H9 (cell line): ENCODE data around the gene BANF1. TPM values are rescaled to one million over a fixed set of nuclear protein-coding genes. Genes with fewer than 3 reads are reported as not detected.

Source experiments
- DNase-seq: peaks from one replicate; pipeline ENCODE4 v3.0.0-alpha.2; 2017
- H2AFZ ChIP-seq: one replicate; pipeline ENCODE4 v1.6.1; 2013; ENCODE audit warnings: mild to moderate bottlenecking, low read length, control low read depth, moderate library complexity
- H2AK5ac ChIP-seq: 2 replicates; pipeline ENCODE4 v1.6.1; 2013; ENCODE audit warnings: low read length, control low read depth, mixed read lengths; ENCODE audit not compliant: insufficient read length
- H2BK120ac ChIP-seq: one replicate; pipeline ENCODE4 v1.6.1; 2013; ENCODE audit warnings: low read depth, mild to moderate bottlenecking, low read length, control low read depth, inconsistent platforms; ENCODE audit not compliant: poor library complexity, severe bottlenecking
- H2BK12ac ChIP-seq: 2 replicates; pipeline ENCODE4 v1.6.1; 2013; ENCODE audit warnings: low read length, control low read depth, mixed read lengths, low read depth; ENCODE audit not compliant: insufficient read length
- H2BK15ac ChIP-seq: 2 replicates; pipeline ENCODE4 v1.6.1; 2013; ENCODE audit warnings: low read depth, low read length, control low read depth
- H2BK20ac ChIP-seq: one replicate; pipeline ENCODE4 v1.6.1; 2013; ENCODE audit warnings: low read depth, mild to moderate bottlenecking, low read length, control low read depth, inconsistent platforms; ENCODE audit not compliant: poor library complexity, severe bottlenecking
- H2BK5ac ChIP-seq: 2 replicates; pipeline ENCODE4 v1.6.1; 2013; ENCODE audit warnings: low read length, control low read depth, mixed read lengths; ENCODE audit not compliant: insufficient read length
- H3K14ac ChIP-seq: 2 replicates; pipeline ENCODE4 v1.6.1; 2013; ENCODE audit warnings: low read length, control low read depth; ENCODE audit not compliant: insufficient read depth
- H3K18ac ChIP-seq: 2 replicates; pipeline ENCODE4 v1.6.1; 2013; ENCODE audit warnings: low read depth, mild to moderate bottlenecking, mixed read lengths, low read length, control low read depth; ENCODE audit not compliant: insufficient read length
- H3K23ac ChIP-seq: 2 replicates; pipeline ENCODE4 v1.6.1; 2013; ENCODE audit warnings: low read length, control low read depth, mixed read lengths, low read depth; ENCODE audit not compliant: insufficient read length
- H3K23me2 ChIP-seq: 2 replicates; pipeline ENCODE4 v1.6.1; 2013; ENCODE audit warnings: low read depth, mild to moderate bottlenecking, mixed read lengths, low read length, control low read depth; ENCODE audit not compliant: insufficient read length, poor library complexity, severe bottlenecking
- H3K27ac ChIP-seq: 2 replicates; pipeline ENCODE4 v1.5.1; 2013; ENCODE audit warnings: low read length, control low read depth, mixed read lengths, low read depth; ENCODE audit not compliant: insufficient read length
- H3K27me3 ChIP-seq: 2 replicates; pipeline ENCODE4 v1.6.1; 2013; ENCODE audit warnings: low read length, control low read depth, inconsistent platforms; ENCODE audit not compliant: insufficient read depth
- H3K4ac ChIP-seq: 2 replicates; pipeline ENCODE4 v1.6.1; 2013; ENCODE audit warnings: low read depth, mild to moderate bottlenecking, control low read depth, inconsistent platforms, low read length, moderate library complexity
- H3K4me1 ChIP-seq: 2 replicates; pipeline ENCODE4 v1.6.1; 2013; ENCODE audit warnings: low read length, control low read depth, inconsistent platforms; ENCODE audit not compliant: insufficient read depth
- H3K4me2 ChIP-seq: 2 replicates; pipeline ENCODE4 v1.6.1; 2013; ENCODE audit warnings: low read length, control low read depth, mixed read lengths; ENCODE audit not compliant: insufficient read length, insufficient read depth
- H3K56ac ChIP-seq: 2 replicates; pipeline ENCODE4 v1.6.1; 2013; ENCODE audit warnings: low read depth, mild to moderate bottlenecking, mixed read lengths, low read length, control low read depth; ENCODE audit not compliant: insufficient read length
- H3K79me1 ChIP-seq: 2 replicates; pipeline ENCODE4 v1.6.1; 2013; ENCODE audit warnings: low read depth, mild to moderate bottlenecking, moderate library complexity, low read length, control low read depth, inconsistent platforms; ENCODE audit not compliant: insufficient read depth, poor library complexity, severe bottlenecking
- H3K79me2 ChIP-seq: 2 replicates; pipeline ENCODE4 v1.6.1; 2013; ENCODE audit warnings: low read length, control low read depth, inconsistent platforms; ENCODE audit not compliant: insufficient read depth
- H3K9ac ChIP-seq: 2 replicates; pipeline ENCODE4 v1.6.1; 2013; ENCODE audit warnings: low read length, control low read depth, mixed read lengths; ENCODE audit not compliant: insufficient read length; ENCODE audit errors: extremely low read depth
- H3K9me3 ChIP-seq: one replicate; pipeline ENCODE4 v1.6.1; 2013; ENCODE audit warnings: low read depth, low read length, inconsistent platforms; ENCODE audit not compliant: control insufficient read depth
- H3T11ph ChIP-seq: one replicate; pipeline ENCODE4 v1.6.1; 2013; ENCODE audit warnings: mild to moderate bottlenecking, low read length, control low read depth, inconsistent platforms
- H4K20me1 ChIP-seq: one replicate; pipeline ENCODE4 v1.6.1; 2013; ENCODE audit not compliant: control insufficient read depth, insufficient read length, insufficient read depth
- H4K5ac ChIP-seq: 2 replicates; pipeline ENCODE4 v1.6.1; 2013; ENCODE audit warnings: low read depth, mild to moderate bottlenecking, mixed read lengths, low read length, control low read depth; ENCODE audit not compliant: insufficient read length
- H4K8ac ChIP-seq: replicated peaks from 2 replicates; pipeline ENCODE4 v1.6.1; 2013; ENCODE audit warnings: low read length, control low read depth, mixed read lengths, low read depth; ENCODE audit not compliant: insufficient read length
- H4K91ac ChIP-seq: 2 replicates; pipeline ENCODE4 v1.6.1; 2013; ENCODE audit warnings: low read depth, mild to moderate bottlenecking, moderate library complexity, mixed read lengths, low read length, control low read depth; ENCODE audit not compliant: insufficient read length
- H3K27ac Mint-ChIP-seq, 3 experiments: 2 replicates in 2 of 3; 3 replicates in 1 of 3; pipeline ENCODE4 v1.8.0; 2020 to 2021; ENCODE audit warnings: mixed read lengths in 3 of 3, mild to moderate bottlenecking in 1 of 3, moderate library complexity in 1 of 3
- H3K27me3 Mint-ChIP-seq: 2 replicates; pipeline ENCODE4 v1.8.0; 2021; ENCODE audit warnings: low read depth, mild to moderate bottlenecking, moderate library complexity, mixed read lengths
- H3K36me3 Mint-ChIP-seq, 3 experiments: 2 replicates in 2 of 3; 3 replicates in 1 of 3; pipeline ENCODE4 v1.8.0; 2020 to 2021; ENCODE audit warnings: low read depth in 3 of 3, mixed read lengths in 3 of 3; ENCODE audit not compliant: insufficient read depth in 1 of 3
- H3K4me1 Mint-ChIP-seq, 2 experiments: 2 replicates each; pipeline ENCODE4 v1.8.0; 2020; ENCODE audit warnings: mixed read lengths in 2 of 2
- H3K4me3 Mint-ChIP-seq, 2 experiments: 2 replicates in 1 of 2; 3 replicates in 1 of 2; pipeline ENCODE4 v1.8.0; 2020 to 2021; ENCODE audit warnings: mild to moderate bottlenecking in 2 of 2, mixed read lengths in 2 of 2, moderate library complexity in 1 of 2
- H3K9me3 Mint-ChIP-seq, 2 experiments: 2 replicates in 1 of 2; 3 replicates in 1 of 2; pipeline ENCODE4 v1.8.0; 2020; ENCODE audit warnings: mild to moderate bottlenecking in 2 of 2, mixed read lengths in 2 of 2, moderate library complexity in 1 of 2
- WGBS: extraction: QIAGEN DNeasy Blood & Tissue Kit; methylation state at CpG from one replicate; pipeline ENCODE4 v1.1.7; 2013; ENCODE audit warnings: missing lambda C conversion rate, low lambda C conversion rate, mixed read lengths; ENCODE audit not compliant: insufficient read length; ENCODE audit errors: extremely low coverage; 5-methylcytosine and 5-hydroxymethylcytosine counted together
- total RNA-seq: library from RNA; stranded (reverse); gene quantifications from 2 replicates; pipeline ENCODE4 v1.2.1, GENCODE V29; 2021
- TF ChIP-seq, protein P1 (sequence below): fragments of 200-600 bp; sonication (generic); conservative IDR thresholded peaks from 3 replicates; pipeline ENCODE4 v1.8.0; 2021; ENCODE audit warnings: antibody characterized with exemption, mild to moderate bottlenecking

BANF1 gene
- total RNA-seq, 1 experiment from 2014 or later = 346 TPM

DNA sequence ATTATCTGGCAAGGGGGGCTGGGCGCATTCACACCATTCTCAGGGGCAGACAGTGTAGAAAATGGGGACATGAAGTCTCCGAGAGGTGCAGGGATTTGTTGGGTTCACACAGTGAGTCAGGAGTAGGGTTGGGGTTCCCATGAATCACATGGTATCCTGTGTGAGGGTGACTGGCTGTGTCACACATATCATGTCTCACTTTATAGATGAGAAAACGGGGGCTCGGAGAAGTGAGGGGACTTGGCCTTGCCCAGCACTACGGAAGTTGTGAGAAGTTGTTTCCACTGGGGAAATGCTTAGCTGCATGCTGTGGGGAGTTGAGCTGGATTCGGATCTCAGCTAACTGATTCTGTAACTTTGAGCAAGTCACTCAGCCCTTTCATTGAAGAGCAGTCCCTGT, 42.5 kb downstream of the BANF1 start:
- H2BK15ac ChIP-seq = no peak overlapping the region
- H2BK120ac ChIP-seq = no peak overlapping the region
- H2BK12ac ChIP-seq = no peak overlapping the region
- no peak overlapping the region for H4K5ac ChIP-seq
- no peak overlapping the region for H2BK5ac ChIP-seq
- H2AFZ ChIP-seq = no peak overlapping the region
- no peak overlapping the region for H3K14ac ChIP-seq
- H3K4me1 ChIP-seq = 0 out of 2 replicates have a peak, but pooled peaks cover 4% of the 10 kb centered on the region
- no peaks in the 10 kb centered on the region for H3K27me3 ChIP-seq
- H3K9ac ChIP-seq = no peak overlapping the region
- H3K36me3 Mint-ChIP-seq = peaks cover 17 to 32% (median 21%) of the 10 kb centered on the region in 3 experiments; a peak in 6 of 7 replicates
- no peak overlapping the region for H3T11ph ChIP-seq
- no peak overlapping the region for H2BK20ac ChIP-seq
- H3K23ac ChIP-seq = no peak overlapping the region
- no peak overlapping the region for H3K56ac ChIP-seq
- H4K91ac ChIP-seq = no peak overlapping the region
- H3K79me1 ChIP-seq = no peaks in the 10 kb centered on the region
- H3K27ac Mint-ChIP-seq = no peak overlapping the region; a peak in 1 of 7 replicates
- no peak overlapping the region for H3K27ac ChIP-seq
- no CpG with 5 or more reads among the region's 6 CpGs for WGBS
- no peak for DNase-seq
- H3K4ac ChIP-seq = no peak overlapping the region
- no peak overlapping the region for H2AK5ac ChIP-seq
- peak overlapping the region in 1 of 2 experiments; percentile 38; a peak in 1 of 5 replicates for H3K4me3 Mint-ChIP-seq
- peaks cover 23 to 30% of the 10 kb centered on the region in 2 experiments for H3K4me1 Mint-ChIP-seq
- no peak overlapping the region for H3K4me2 ChIP-seq
- H3K9me3 ChIP-seq = no peaks in the 10 kb centered on the region
- H3K79me2 ChIP-seq = no peaks in the 10 kb centered on the region
- H3K9me3 Mint-ChIP-seq = no peaks in the 10 kb centered on the region
- H3K23me2 ChIP-seq = peaks cover 8% of the 10 kb centered on the region
- peaks cover 3% of the 10 kb centered on the region for H4K20me1 ChIP-seq
- H3K18ac ChIP-seq = no peak overlapping the region
- no peaks in the 10 kb centered on the region; the same call in 1 of the 2 replicates for H3K27me3 Mint-ChIP-seq
- TF ChIP-seq, protein P1, sequence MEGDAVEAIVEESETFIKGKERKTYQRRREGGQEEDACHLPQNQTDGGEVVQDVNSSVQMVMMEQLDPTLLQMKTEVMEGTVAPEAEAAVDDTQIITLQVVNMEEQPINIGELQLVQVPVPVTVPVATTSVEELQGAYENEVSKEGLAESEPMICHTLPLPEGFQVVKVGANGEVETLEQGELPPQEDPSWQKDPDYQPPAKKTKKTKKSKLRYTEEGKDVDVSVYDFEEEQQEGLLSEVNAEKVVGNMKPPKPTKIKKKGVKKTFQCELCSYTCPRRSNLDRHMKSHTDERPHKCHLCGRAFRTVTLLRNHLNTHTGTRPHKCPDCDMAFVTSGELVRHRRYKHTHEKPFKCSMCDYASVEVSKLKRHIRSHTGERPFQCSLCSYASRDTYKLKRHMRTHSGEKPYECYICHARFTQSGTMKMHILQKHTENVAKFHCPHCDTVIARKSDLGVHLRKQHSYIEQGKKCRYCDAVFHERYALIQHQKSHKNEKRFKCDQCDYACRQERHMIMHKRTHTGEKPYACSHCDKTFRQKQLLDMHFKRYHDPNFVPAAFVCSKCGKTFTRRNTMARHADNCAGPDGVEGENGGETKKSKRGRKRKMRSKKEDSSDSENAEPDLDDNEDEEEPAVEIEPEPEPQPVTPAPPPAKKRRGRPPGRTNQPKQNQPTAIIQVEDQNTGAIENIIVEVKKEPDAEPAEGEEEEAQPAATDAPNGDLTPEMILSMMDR = no peak
- no peak overlapping the region for H4K8ac ChIP-seq
